ENCODE results near the gene LUC7L2. TPM values are rescaled to one million over a fixed set of nuclear protein-coding genes. Genes with fewer than 3 reads are reported as not detected.

Gene LUC7L2
- total and polyA plus RNA-seq, 2 of the 8 experiments (the other 6 are each of a cell fraction or from before 2014, with no cell fraction given) = 22.9 to 67.8 TPM

- TF ChIP-seq BACH1 (IDR thresholded peaks at IDR 0.05; ENCODE audit: low read length) = no peak
- TF ChIP-seq GTF2F1 (IDR thresholded peaks at IDR 0.05; ENCODE audit: borderline replicate concordance, low read depth, low read length) = no peak
- TF ChIP-seq SUZ12 (IDR thresholded peaks at IDR 0.05; ENCODE audit: low read length) = no peak
- no peak for TF ChIP-seq RBBP5 (IDR thresholded peaks at IDR 0.05; ENCODE audit: borderline replicate concordance, low read depth, low read length)
- TF ChIP-seq CTBP2 (IDR thresholded peaks at IDR 0.05; ENCODE audit: borderline replicate concordance, insufficient read depth, insufficient read length, low read length) = no peak
- TF ChIP-seq CHD2 (IDR thresholded peaks at IDR 0.05; ENCODE audit: low read length) = no peak
These were observed 64.3 kb downstream of the LUC7L2 start (continued) for GRCh38 chr7:139424004-139424403.

Measured in H1 (cell line).